Measurements from ENCODE around the gene PARL. TPM values are rescaled to one million over a fixed set of nuclear protein-coding genes. Genes with fewer than 3 reads are reported as not detected.

Gene PARL
- total and polyA plus RNA-seq, 2 of the 13 experiments (the other 11 are each of a cell fraction or from before 2014, with no cell fraction given), result 46.3 to 58.6 TPM

DNA sequence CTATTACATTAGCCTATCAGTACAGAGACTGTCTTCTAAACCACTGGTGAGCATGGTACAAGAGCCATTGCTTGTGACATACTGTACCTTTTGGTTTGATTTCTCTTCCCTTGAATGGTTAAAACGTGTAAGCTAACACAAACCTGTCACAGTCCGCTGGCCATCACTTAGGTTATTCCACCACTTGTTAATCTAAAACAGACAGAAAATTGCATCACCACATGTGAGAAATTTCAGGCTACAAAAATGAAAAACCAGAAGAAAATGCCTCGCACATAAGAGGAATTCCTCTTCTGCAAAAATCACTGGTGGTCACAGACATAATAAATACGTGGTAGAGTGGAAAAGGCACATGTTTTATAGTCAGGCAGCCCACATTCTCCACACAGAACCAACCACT is 22.1 kb downstream of the PARL start:
- TF ChIP-seq, protein P1, sequence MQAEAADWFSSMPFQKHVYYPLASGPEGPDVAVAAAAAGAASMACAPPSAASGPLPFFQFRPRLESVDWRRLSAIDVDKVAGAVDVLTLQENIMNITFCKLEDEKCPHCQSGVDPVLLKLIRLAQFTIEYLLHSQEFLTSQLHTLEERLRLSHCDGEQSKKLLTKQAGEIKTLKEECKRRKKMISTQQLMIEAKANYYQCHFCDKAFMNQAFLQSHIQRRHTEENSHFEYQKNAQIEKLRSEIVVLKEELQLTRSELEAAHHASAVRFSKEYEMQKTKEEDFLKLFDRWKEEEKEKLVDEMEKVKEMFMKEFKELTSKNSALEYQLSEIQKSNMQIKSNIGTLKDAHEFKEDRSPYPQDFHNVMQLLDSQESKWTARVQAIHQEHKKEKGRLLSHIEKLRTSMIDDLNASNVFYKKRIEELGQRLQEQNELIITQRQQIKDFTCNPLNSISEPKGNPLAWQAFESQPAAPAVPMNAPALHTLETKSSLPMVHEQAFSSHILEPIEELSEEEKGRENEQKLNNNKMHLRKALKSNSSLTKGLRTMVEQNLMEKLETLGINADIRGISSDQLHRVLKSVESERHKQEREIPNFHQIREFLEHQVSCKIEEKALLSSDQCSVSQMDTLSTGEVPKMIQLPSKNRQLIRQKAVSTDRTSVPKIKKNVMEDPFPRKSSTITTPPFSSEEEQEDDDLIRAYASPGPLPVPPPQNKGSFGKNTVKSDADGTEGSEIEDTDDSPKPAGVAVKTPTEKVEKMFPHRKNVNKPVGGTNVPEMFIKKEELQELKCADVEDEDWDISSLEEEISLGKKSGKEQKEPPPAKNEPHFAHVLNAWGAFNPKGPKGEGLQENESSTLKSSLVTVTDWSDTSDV (CRISPR knock-in tag; IDR thresholded peaks at IDR 0.05), result no peak
- TF ChIP-seq MTF2 (CRISPR knock-in tag; IDR thresholded peaks at IDR 0.05; ENCODE audit: borderline replicate concordance), result no peak
- H3K4me3 ChIP-seq (replicated peaks in 1 of 3; ENCODE audit: insufficient read depth in 1 of 3, low read depth in 2 of 3, low read length in 3 of 3), result no peak overlapping the region
- ChIA-PET POLR2A (no interaction called here), CTCF (ENCODE audit: low intra/inter-chr PET ratio, low total read pairs) (no interaction called here)
- no peaks in the 10 kb centered on the region for H3K79me2 ChIP-seq (ENCODE audit: insufficient read depth, low read length)
- H3K27me3 ChIP-seq (ENCODE audit: control insufficient read depth in 1 of 2, insufficient read depth in 2 of 2, low read length in 2 of 2), result no peaks in the 10 kb centered on the region
- H3K36me3 ChIP-seq (replicated peaks in 1 of 2; ENCODE audit: control insufficient read depth in 1 of 2, insufficient read depth in 2 of 2, low read length in 2 of 2), result peaks cover 14 to 74% of the 10 kb centered on the region in 2 experiments
- no peaks in the 10 kb centered on the region for H3K4me1 ChIP-seq (ENCODE audit: insufficient read depth, low read length)
- no peak for DNase-seq (ENCODE audit: low spot score)
- no peak overlapping the region for H2AFZ ChIP-seq (ENCODE audit: low read length)
- H3K4me2 ChIP-seq (ENCODE audit: low read depth, low read length), result no peak overlapping the region
- in situ Hi-C loops (cut with HindIII; ENCODE audit: extremely low pct_ligation_motif_present, low pct_unique_long_range_greater_than_20kb), result no loop called here
- H3K9me3 ChIP-seq (ENCODE audit: low read length), result no peaks in the 10 kb centered on the region
- no peaks in the 10 kb centered on the region for H4K20me1 ChIP-seq (ENCODE audit: insufficient read depth, low read length)
- FAIRE-seq, result no peak
- intact Hi-C loops (cut with micrococcal nuclease; ENCODE audit: unreplicated experiment), result no loop called here
- H3K27ac ChIP-seq (ENCODE audit: extremely low read length, insufficient read depth, low read length), result no peak overlapping the region
- BruUV-seq (replicated peaks), result no TSS peak
- WGBS (ENCODE audit: low lambda C conversion rate), result 96% methylated on average over 4 of the region's 4 CpGs
- ATAC-seq, result no peak
- H3K9ac ChIP-seq (ENCODE audit: insufficient read depth, low read depth, low read length), result no peak overlapping the region

DNA sequence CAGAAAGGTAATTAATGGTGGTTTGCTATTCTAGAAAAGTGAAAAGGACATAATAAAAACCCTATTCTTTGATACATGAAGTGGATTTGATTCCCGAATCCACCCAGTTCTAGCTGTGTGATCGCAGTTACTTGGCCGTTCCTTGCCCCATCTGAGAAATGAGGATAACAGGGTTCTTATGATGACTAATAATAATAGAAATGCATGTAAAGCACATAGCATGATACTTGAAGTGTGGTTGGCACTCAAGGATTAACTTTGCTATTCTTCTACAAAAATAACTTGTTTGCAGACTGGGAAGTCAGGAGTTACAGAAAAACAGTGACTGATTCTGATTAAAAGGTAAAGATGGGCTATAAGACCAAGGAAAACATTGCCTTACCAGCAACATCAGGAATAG is 26.8 kb downstream of the PARL start:
- H3K9ac ChIP-seq (ENCODE audit: insufficient read depth, low read depth, low read length), result no peak overlapping the region
- H3K27me3 ChIP-seq (ENCODE audit: control insufficient read depth in 1 of 2, insufficient read depth in 2 of 2, low read length in 2 of 2), result no peaks in the 10 kb centered on the region
- no peak for DNase-seq (ENCODE audit: low spot score)
- no peak overlapping the region for H3K27ac ChIP-seq (ENCODE audit: extremely low read length, insufficient read depth, low read length)
- H2AFZ ChIP-seq (ENCODE audit: low read length), result no peak overlapping the region
- WGBS (ENCODE audit: low lambda C conversion rate), result 100% methylated on average over 3 of the region's 3 CpGs
- BruUV-seq (replicated peaks), result no TSS peak
- no peaks in the 10 kb centered on the region for H3K4me1 ChIP-seq (ENCODE audit: insufficient read depth, low read length)
- ATAC-seq, result no peak
- peaks cover 2% of the 10 kb centered on the region for H3K79me2 ChIP-seq (ENCODE audit: insufficient read depth, low read length)
- CTCF ChIA-PET (ENCODE audit: low intra/inter-chr PET ratio, low total read pairs), result no interaction called here
- intact Hi-C loops (cut with micrococcal nuclease; ENCODE audit: unreplicated experiment), result no loop called here
- no peaks in the 10 kb centered on the region for H4K20me1 ChIP-seq (ENCODE audit: insufficient read depth, low read length)
- in situ Hi-C loops (cut with HindIII; ENCODE audit: extremely low pct_ligation_motif_present, low pct_unique_long_range_greater_than_20kb), result no loop called here
- FAIRE-seq, result no peak
- POLR2A ChIA-PET, result no interaction called here
- no peaks in the 10 kb centered on the region for H3K9me3 ChIP-seq (ENCODE audit: low read length)
- peaks cover 11 to 60% of the 10 kb centered on the region in 2 experiments for H3K36me3 ChIP-seq (replicated peaks in 1 of 2; ENCODE audit: control insufficient read depth in 1 of 2, insufficient read depth in 2 of 2, low read length in 2 of 2)
- H3K4me3 ChIP-seq (replicated peaks in 1 of 3; ENCODE audit: insufficient read depth in 1 of 3, low read depth in 2 of 3, low read length in 3 of 3), result no peak overlapping the region
- no peak overlapping the region for H3K4me2 ChIP-seq (ENCODE audit: low read depth, low read length)
- TF ChIP-seq SIX1 (CRISPR knock-in tag; IDR thresholded peaks at IDR 0.05; ENCODE audit: borderline replicate concordance) (no peak), ZNF749 (CRISPR knock-in tag; IDR thresholded peaks at IDR 0.05; ENCODE audit: borderline replicate concordance) (no peak), MYC (CRISPR knock-in tag; IDR thresholded peaks at IDR 0.05; ENCODE audit: borderline replicate concordance) (no peak), SMAD1 (CRISPR knock-in tag; IDR thresholded peaks at IDR 0.05; ENCODE audit: borderline replicate concordance, low read depth) (no peak), ZNF329 (CRISPR knock-in tag; IDR thresholded peaks at IDR 0.05; ENCODE audit: low read depth) (no peak), CAMTA2 (CRISPR knock-in tag; IDR thresholded peaks at IDR 0.05; ENCODE audit: borderline replicate concordance) (no peak), ZNF510 (CRISPR knock-in tag; IDR thresholded peaks at IDR 0.05; ENCODE audit: low read depth) (no peak), ZNF383 (CRISPR knock-in tag; IDR thresholded peaks at IDR 0.05; ENCODE audit: borderline replicate concordance) (no peak), HNF4A (CRISPR knock-in tag; IDR thresholded peaks at IDR 0.05) (no peak), ATF7 (IDR thresholded peaks at IDR 0.05) (no peak), ATF7 (CRISPR knock-in tag; IDR thresholded peaks at IDR 0.05) (no peak), ELF3 (CRISPR knock-in tag; IDR thresholded peaks at IDR 0.05) (no peak)
- TF ChIP-seq, protein P2, sequence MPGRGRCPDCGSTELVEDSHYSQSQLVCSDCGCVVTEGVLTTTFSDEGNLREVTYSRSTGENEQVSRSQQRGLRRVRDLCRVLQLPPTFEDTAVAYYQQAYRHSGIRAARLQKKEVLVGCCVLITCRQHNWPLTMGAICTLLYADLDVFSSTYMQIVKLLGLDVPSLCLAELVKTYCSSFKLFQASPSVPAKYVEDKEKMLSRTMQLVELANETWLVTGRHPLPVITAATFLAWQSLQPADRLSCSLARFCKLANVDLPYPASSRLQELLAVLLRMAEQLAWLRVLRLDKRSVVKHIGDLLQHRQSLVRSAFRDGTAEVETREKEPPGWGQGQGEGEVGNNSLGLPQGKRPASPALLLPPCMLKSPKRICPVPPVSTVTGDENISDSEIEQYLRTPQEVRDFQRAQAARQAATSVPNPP (CRISPR knock-in tag; IDR thresholded peaks at IDR 0.05), result no peak
- TF ChIP-seq, protein P3, sequence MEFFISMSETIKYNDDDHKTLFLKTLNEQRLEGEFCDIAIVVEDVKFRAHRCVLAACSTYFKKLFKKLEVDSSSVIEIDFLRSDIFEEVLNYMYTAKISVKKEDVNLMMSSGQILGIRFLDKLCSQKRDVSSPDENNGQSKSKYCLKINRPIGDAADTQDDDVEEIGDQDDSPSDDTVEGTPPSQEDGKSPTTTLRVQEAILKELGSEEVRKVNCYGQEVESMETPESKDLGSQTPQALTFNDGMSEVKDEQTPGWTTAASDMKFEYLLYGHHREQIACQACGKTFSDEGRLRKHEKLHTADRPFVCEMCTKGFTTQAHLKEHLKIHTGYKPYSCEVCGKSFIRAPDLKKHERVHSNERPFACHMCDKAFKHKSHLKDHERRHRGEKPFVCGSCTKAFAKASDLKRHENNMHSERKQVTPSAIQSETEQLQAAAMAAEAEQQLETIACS (CRISPR knock-in tag; IDR thresholded peaks at IDR 0.05), result no peak

Data from HepG2 (cell line).